NCI-H2029 (cell line): Measurements from ENCODE around the gene DGUOK.
"Not testable (repeated sequence)": the region's sequence is repeated elsewhere in the genome, so short reads cannot be mapped to it uniquely, and the experiment has no call there.

Experiments used
- DNase-seq: peaks from one replicate; lab custom pipeline; 2025; lab: John Stamatoyannopoulos, UW

DGUOK gene

GRCh38 chr2:73901143-73901542 lies 25.5 kb upstream of the DGUOK start:
- DNase-seq = no peak

- DNase-seq = no peak
These were observed 24.4 kb upstream of the DGUOK start for GRCh38 chr2:73902284-73902683.

DNA sequence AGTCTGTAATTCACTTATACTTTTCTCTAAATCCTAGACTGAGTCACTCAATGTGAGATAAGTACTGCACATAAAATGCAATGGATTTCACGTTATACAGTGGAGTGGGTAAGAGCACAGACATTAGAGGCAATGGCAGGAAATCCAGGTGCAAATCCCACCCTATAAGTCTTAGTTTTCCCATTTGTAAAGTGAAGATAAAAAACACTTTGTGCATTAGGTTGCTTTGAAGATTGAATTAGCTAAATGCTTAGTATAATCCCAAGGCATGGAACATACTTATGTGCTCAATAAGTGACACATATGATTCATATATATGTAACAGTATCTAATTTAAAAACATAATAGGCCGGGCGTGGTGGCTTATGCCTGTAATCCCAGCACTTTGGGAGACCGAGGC lies 23.4 kb upstream of the DGUOK start:
- no peak for DNase-seq

GRCh38 chr2:73903949-73904613 lies 22.6 kb upstream of the DGUOK start:
- DNase-seq = not testable (repeated sequence)

DNA sequence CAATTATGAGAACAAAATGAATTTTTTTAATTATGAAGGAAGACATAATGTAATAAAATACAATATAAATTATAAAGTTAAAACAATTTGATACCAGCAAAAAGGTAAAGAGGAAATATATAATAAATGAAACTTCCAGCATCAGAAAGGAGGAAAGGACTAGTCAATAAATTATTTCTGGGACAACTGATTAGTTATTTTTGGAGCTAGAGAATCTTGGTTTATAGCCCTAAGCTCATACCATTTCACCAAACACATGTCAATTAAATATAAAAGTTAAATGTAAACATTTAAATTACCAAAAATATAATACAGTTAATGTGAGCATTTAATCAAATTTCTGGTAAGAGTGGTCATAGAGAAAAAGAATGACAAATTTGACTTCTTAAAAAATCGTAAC lies 21.7 kb upstream of the DGUOK start:
- DNase-seq = no peak

DNA sequence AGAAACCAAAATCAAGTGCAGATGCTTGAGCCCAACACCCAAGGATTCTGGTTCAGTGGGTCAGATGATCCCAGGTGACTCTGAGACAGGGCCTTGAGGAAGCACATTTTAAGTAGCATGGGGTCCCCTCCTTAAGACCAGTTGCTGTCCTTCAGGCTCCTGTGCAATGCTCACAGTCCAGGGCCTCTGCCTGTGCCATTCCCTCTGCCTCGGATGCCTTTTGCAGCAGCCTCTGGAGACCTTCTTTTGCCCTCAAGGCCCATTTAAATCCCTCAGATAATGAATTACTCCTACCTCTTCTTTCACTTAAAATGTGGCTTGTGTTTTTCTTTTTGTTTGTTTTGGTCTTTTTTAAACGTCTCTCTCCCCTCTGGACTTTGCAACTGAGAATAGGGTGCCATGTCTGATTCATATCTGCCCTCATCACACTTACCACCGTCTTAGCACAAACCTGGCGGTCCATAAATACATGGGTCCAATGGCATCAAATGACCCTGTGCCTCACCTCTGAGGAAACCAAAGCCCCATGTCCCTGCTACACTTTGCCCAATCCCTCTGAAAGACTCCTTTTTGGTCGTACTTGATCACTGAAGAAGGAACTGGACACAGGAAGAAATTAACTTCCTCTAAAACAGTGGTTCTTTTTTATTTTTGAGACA lies 19.7 kb upstream of the DGUOK start:
- DNase-seq = no peak

- DNase-seq = peak; percentile 59
These were observed 18.7 kb upstream of the DGUOK start for GRCh38 chr2:73907840-73908452.

DNA sequence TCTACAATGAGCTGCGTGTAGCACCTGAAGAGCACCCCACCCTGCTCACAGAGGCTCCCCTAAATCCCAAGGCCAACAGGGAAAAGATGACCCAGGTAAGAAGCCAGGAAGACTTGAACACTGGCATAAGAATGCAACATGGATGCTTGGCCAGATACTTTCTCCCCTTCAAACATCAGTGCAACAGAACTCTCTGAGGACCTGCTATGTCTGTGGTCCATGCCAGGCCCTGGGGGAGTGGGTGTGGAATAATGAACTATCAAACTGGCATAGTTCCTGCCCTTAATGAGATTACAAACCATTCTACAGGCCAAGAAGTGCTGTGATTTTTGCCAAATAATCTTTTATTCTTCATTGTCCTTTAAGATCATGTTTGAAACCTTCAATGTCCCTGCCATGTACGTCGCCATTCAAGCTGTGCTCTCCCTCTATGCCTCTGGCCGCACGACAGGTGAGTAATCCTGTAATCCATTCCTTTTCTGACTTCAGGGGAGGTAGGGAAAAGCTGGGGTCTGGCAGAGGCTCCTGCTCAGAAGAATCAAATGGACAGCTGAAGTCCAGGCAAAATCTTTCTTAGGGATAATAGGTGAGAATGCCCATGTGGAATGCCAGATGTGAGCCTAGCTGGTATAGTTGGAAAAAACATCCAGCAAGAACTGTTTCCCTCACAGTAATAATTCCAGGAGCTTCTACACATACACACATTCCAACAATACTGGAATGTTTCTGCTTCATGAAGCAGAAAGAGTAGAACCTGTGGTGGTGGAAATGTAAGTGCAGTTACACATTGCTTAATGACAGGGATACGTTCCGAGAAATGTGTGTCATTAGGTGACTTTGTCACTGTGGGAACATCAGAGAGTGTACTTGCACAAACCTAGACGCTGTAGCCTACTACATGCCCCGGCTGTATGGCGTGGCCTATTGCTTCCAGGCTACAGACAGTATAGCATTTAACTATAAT lies 17.7 kb upstream of the DGUOK start:
- DNase-seq = no peak

GRCh38 chr2:73910873-73911547 lies 15.7 kb upstream of the DGUOK start:
- DNase-seq = no peak

DNA sequence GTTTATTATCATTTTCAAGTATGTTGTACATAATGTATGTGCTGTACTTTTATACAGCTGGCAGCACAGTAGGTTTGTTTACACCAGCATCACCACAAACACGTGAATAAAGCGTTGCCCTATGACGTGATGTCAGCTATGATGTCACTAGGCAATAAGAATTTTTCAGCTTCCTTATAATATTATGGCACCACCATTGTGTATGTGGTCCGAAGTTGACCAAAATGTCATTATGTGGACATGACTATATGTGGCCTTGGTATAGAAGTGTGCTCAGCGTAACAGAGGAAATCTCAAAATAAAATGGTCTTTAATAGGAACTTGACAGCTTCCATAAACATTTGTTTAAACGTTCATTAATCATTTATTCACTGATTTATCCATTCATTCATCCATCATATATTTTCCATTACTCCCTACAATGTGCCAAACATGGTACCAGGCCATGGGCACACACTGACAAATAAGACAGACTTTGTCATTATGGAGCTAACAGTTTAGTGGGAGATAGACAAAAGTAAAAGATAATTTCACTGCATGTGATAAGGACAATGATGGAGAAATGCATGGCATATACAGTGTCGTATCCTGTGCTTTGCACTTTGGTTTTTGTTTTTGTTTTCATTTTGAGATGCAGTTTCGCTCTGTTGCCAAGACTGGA lies 15.0 kb upstream of the DGUOK start:
- no peak for DNase-seq

- no peak for DNase-seq
These were observed 13.1 kb upstream of the DGUOK start for GRCh38 chr2:73913414-73914054.

DNA sequence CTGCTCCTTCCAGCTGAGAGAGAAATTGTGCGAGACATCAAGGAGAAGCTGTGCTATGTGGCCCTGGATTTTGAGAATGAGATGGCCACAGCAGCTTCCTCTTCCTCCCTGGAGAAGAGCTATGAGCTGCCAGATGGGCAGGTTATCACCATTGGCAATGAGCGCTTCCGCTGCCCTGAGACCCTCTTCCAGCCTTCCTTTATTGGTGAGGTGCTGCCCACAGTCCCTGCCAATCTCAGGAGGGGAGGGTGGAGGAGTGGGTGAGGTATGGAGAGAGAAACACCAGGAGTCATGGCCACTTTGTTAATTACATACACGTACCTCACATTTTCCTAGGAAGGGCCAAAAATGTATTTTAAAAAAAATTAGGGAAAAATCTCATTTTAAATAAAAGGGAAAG lies 12.0 kb upstream of the DGUOK start:
- DNase-seq = no peak

DNA sequence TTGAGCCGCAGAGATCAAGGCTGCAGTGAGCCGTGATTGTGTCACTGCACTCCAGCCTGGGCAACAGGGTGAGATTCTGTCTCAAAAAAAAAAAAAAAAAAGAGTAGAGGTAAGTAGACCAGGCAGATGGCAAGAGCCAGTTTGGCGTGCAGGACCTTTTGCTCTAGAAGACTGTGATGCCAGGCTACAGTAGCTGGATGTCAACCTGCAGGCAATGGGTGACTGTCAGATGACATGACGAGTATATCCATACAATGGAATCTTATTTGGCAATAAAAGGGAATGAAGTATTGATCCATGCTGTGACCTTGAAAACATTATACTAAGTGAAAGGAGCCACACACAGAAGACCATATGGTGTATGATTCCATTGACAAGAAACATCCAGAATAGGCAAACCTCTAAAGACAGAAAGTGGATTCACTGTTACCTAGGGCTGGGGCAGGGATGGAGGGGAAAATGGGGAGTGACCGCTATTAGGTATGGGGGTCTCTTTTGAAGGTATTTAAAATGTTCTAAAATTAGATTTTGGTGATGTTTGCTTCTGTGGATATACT lies 11.2 kb upstream of the DGUOK start:
- no peak for DNase-seq

DNA sequence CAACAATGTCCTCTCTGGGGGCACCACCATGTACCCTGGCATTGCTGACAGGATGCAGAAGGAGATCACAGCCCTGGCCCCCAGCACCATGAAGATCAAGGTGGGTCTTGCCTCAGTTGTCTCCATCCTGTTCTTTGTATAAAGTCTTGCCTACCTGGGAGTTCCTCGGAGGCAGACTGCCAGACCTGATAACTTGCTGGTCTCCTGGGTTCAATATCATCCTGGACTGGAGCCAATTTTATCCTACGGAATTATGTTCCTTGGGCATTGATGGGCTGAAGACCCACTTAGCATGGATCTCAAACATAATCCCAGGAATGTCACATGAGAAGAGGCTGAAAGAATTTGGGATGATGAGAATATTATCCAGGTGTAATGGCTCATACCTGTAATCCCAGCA lies 10.0 kb upstream of the DGUOK start:
- no peak for DNase-seq

- DNase-seq = no peak
These were observed 9.4 kb upstream of the DGUOK start for GRCh38 chr2:73917296-73917695.

DNA sequence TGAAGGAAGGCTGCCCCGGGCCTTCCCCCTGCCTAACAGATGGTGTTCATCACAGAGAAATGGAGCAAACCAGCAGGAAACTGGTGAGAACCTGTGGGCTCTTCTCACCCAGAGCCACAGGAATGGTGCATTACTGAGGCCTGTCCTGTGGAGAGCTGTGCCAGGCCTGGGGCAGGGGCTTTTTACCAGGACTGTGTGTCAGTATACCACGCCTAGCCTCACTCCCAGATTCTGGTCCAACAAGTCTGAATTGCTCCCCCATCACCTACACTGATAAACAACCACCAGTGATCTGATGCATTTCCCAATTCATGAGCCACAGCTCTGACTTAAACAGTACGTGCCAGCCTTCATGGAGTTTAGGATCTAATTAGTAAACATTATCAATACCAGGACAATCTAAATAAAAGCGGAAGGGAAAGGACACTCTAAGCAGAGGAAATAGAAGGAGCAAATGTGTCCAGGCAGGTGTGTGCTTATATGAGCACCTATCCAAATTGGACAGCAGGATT lies 8.9 kb upstream of the DGUOK start:
- DNase-seq = no peak

DNA sequence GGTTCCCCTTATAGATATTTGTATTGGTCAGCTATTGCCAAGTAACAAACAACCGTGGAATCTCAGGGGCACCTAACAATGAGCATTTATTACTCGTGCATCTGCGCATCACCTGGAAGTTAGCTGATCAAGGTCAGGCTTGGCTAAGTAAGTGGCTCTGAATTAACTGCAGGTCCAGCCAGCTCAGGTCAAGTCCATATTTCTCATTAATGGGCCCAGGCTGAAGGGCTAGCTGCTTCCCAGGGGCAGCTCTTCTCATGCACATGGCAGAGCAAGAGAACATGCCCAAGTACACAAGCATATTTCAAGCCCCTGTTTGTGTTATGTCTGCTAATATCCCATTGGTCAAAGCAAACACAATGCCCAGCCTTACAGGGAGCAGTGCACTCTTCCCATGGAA lies 7.8 kb upstream of the DGUOK start:
- no peak for DNase-seq

DNA sequence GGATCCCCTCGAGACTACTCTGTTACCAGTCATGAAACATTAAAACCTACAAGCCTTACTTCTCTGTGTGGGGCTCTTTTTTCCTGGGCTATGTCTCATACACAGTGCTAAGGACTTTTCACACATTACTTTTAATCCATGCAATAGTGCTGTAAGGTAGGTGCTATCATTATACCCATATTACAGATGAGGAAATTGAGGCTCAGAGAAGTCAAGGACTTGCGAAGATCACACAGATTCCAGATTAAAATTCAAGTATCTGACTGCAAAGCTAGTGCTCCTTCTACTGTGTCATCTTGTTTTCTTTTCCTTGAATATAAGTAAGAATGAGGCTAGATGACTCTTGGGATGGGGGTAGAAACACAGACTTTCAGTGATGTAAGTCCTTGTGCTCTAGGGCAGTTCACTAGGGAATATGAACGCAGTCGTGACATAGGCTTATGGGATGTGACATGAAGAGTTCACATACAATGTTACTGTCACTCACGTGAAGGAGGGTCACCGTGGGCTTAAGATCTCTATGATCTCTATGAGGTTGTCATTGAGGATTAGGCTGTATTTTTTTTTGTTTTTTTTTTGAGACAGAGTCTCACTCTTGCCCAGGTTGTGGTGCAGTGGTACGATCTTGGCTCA lies 7.0 kb upstream of the DGUOK start:
- no peak for DNase-seq
